22Rv1 (cell line): ENCODE results near the gene GYS1.
"Not testable (repeated sequence)": the region's sequence is repeated elsewhere in the genome, so short reads cannot be mapped to it uniquely, and the experiment has no call there.

Experiments
- CTCF ChIP-seq: fragments of 450-650 bp; IDR thresholded peaks from 2 replicates; pipeline ENCODE4 v1.5.1; 2017; ENCODE audit warnings: mild to moderate bottlenecking
- ZFX ChIP-seq: fragments of 450-650 bp; IDR thresholded peaks from 2 replicates; pipeline ENCODE4 v1.6.1; 2017; ENCODE audit warnings: antibody characterized with exemption, borderline replicate concordance

- not testable (repeated sequence) for TF ChIP-seq CTCF, ZFX
Observed at GRCh38 chr19:49025088-49025487, 32.0 kb upstream of the GYS1 start.
